PFSK-1 (cell line): ENCODE measurements around the gene TENT5C.

Experiments
- POLR2AphosphoS5 ChIP-seq: IDR thresholded peaks from 2 replicates; pipeline ENCODE4 v1.6.1; 2012; ENCODE audit warnings: low read depth, mild to moderate bottlenecking, control low read depth, low read length, moderate library complexity
- REST ChIP-seq, 2 experiments: IDR thresholded peaks; 2 replicates each; pipeline versions ENCODE4 v1.6.1 to v1.8.0; 2011 to 2012; ENCODE audit warnings: low read depth in 2 of 2, low read length in 2 of 2, control low read depth in 1 of 2, inconsistent platforms in 1 of 2, mild to moderate bottlenecking in 1 of 2, moderate library complexity in 1 of 2; ENCODE audit not compliant: insufficient read depth in 1 of 2
- TAF1 ChIP-seq: IDR thresholded peaks from 2 replicates; pipeline ENCODE4 v1.6.1; 2012; ENCODE audit warnings: low read length, control low read depth, borderline replicate concordance; ENCODE audit not compliant: insufficient read depth

DNA sequence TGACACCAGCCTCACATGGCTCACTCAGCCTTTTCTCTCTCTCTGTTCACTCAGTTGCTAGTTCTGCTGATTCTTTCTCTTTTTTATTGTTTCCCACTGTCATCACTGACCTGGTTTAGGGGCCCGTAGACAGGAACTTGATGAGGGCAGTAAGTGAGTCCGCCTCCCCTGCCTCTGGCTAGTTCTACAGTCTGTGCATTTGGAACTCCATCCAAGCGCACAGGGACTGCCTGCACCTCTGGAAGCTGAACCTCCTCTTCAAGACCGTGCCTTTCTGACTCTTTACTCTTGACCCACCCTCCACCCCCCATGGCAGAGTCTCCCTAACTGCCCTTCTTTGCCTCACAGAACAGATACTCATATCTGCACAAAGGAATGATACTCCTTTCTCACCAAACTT, 4.2 kb downstream of the TENT5C start:
- TF ChIP-seq TAF1 = no peak
- no peak for TF ChIP-seq REST (IDR thresholded peaks at IDR 0.05; ENCODE audit: insufficient read depth in 1 of 2, low read depth in 2 of 2, low read length in 2 of 2)
- TF ChIP-seq POLR2AphosphoS5 = no peak
